H1 (cell line): ENCODE data around the gene LRRC27. TPM values are rescaled to one million over a fixed set of nuclear protein-coding genes. Genes with fewer than 3 reads are reported as not detected.

Source experiments
- CTCF ChIA-PET: fragments of 300-600 bp; sonication (Branson Sonifier 250); formaldehyde crosslinking; loops from one replicate; lab custom pipeline; 2021; ENCODE audit not compliant: partially characterized antibody; lab: Charles Lee
- POLR2A ChIA-PET: fragments of 300-600 bp; sonication (Branson Sonifier 250); formaldehyde crosslinking; loops from one replicate; lab custom pipeline; 2021; ENCODE audit warnings: inconsistent platforms; ENCODE audit not compliant: partially characterized antibody; lab: Charles Lee
- DNase-seq, 2 experiments: peaks; one replicate each; pipeline versions ENCODE4 v3.0.0 to v3.0.0-alpha.2; 2010 to 2022; ENCODE audit warnings: low spot score in 2 of 2, low read depth in 1 of 2, mixed read lengths in 1 of 2
- FAIRE-seq: peaks from 2 replicates; lab custom pipeline; 2011; peaks lifted over from hg19 to GRCh38; lab: Jason Lieb, UNC
- H2AFZ ChIP-seq: 2 replicates; pipeline ENCODE4 v1.8.1; 2012; ENCODE audit warnings: low read length, inconsistent platforms
- H2AK5ac ChIP-seq: 2 replicates; pipeline ENCODE4 v1.6.1; 2013; ENCODE audit warnings: low read depth, low read length
- H2BK120ac ChIP-seq: replicated peaks from 2 replicates; pipeline ENCODE3; 2013; ENCODE audit warnings: low read depth, low read length, inconsistent platforms
- H2BK12ac ChIP-seq: 2 replicates; pipeline ENCODE4 v1.6.1; 2013; ENCODE audit warnings: low read depth, low read length
- H2BK15ac ChIP-seq: 2 replicates; pipeline ENCODE4 v1.6.1; 2013; ENCODE audit warnings: low read length
- H2BK20ac ChIP-seq: 2 replicates; pipeline ENCODE4 v1.6.1; 2013; ENCODE audit warnings: low read length
- H2BK5ac ChIP-seq: 2 replicates; pipeline ENCODE4 v1.6.1; 2013; ENCODE audit warnings: low read depth, low read length
- H3K14ac ChIP-seq: 2 replicates; pipeline ENCODE4 v1.6.1; 2013; ENCODE audit warnings: inconsistent platforms; ENCODE audit not compliant: insufficient read length
- H3K18ac ChIP-seq: 2 replicates; pipeline ENCODE4 v1.6.1; 2013; ENCODE audit warnings: low read length; ENCODE audit errors: extremely low read depth
- H3K23ac ChIP-seq: 2 replicates; pipeline ENCODE4 v1.6.1; 2013; ENCODE audit warnings: inconsistent platforms; ENCODE audit not compliant: insufficient read length
- H3K23me2 ChIP-seq: 2 replicates; pipeline ENCODE4 v1.6.1; 2013; ENCODE audit warnings: low read depth, low read length
- H3K27ac ChIP-seq: 2 replicates; pipeline ENCODE4 v1.6.1; 2011; ENCODE audit warnings: low read depth, low read length, inconsistent platforms
- H3K27me3 ChIP-seq, 4 experiments: replicated peaks in 1 of 4; 1 replicate in 1 of 4; 2 replicates in 3 of 4; pipeline versions ENCODE4 v1.6.1 to v1.8.1; 2011 to 2013; ENCODE audit warnings: low read length in 3 of 4, mild to moderate bottlenecking in 3 of 4, inconsistent platforms in 2 of 4, mixed read lengths in 2 of 4, moderate library complexity in 1 of 4; ENCODE audit not compliant: control insufficient read depth in 3 of 4, insufficient read depth in 3 of 4; ENCODE audit errors: extremely low read depth in 1 of 4
- H3K36me3 ChIP-seq, 4 experiments: 2 replicates each; pipeline versions ENCODE4 v1.6.1 to v1.8.1; 2011 to 2013; ENCODE audit warnings: mild to moderate bottlenecking in 4 of 4, low read length in 3 of 4, moderate library complexity in 2 of 4, control low read depth in 1 of 4, inconsistent platforms in 1 of 4; ENCODE audit not compliant: insufficient read depth in 4 of 4, control insufficient read depth in 2 of 4
- H3K4ac ChIP-seq: replicated peaks from 2 replicates; pipeline ENCODE3; 2013; ENCODE audit warnings: low read length, low read depth, mixed read lengths, inconsistent platforms; ENCODE audit not compliant: insufficient read length
- H3K4me1 ChIP-seq, 4 experiments: replicated peaks in 1 of 4; 1 replicate in 1 of 4; 2 replicates in 3 of 4; pipeline versions ENCODE4 v1.6.1 to v1.8.1; 2011 to 2013; ENCODE audit warnings: low read length in 3 of 4, inconsistent platforms in 2 of 4, mixed read lengths in 1 of 4; ENCODE audit not compliant: insufficient read depth in 4 of 4, control insufficient read depth in 3 of 4
- H3K4me2 ChIP-seq, 2 experiments: 2 replicates each; pipeline versions ENCODE4 v1.6.1 to v1.8.1; 2011 to 2013; ENCODE audit warnings: low read depth in 2 of 2, low read length in 2 of 2, control low read depth in 1 of 2, inconsistent platforms in 1 of 2, mild to moderate bottlenecking in 1 of 2; ENCODE audit not compliant: insufficient read depth in 1 of 2
- H3K4me3 ChIP-seq, 4 experiments: fragments of 200-600, 300-600 bp in 1 of 4; sonication (generic), shearing (Covaris generic), sonication (Bioruptor Twin) in 1 of 4; 2 replicates each; pipeline versions ENCODE4 v1.5.1 to v1.8.1; 2011 to 2016; ENCODE audit warnings: low read length in 4 of 4, low read depth in 3 of 4, control low read depth in 2 of 4, inconsistent platforms in 2 of 4, mild to moderate bottlenecking in 2 of 4, mixed read lengths in 1 of 4, moderate library complexity in 1 of 4; ENCODE audit not compliant: insufficient read depth in 2 of 4; ENCODE audit errors: extremely low read depth in 1 of 4
- H3K56ac ChIP-seq: replicated peaks from 2 replicates; pipeline ENCODE3; 2013; ENCODE audit warnings: low read depth, mild to moderate bottlenecking, mixed read lengths, low read length, inconsistent platforms; ENCODE audit not compliant: insufficient read length
- H3K79me1 ChIP-seq: 2 replicates; pipeline ENCODE4 v1.6.1; 2013; ENCODE audit warnings: low read depth, low read length, control low read depth
- H3K79me2 ChIP-seq, 2 experiments: 2 replicates each; pipeline versions ENCODE4 v1.6.1 to v1.8.1; 2012 to 2013; ENCODE audit warnings: low read length in 2 of 2, mild to moderate bottlenecking in 2 of 2, inconsistent platforms in 1 of 2; ENCODE audit not compliant: insufficient read depth in 2 of 2, control insufficient read depth in 1 of 2
- H3K9ac ChIP-seq, 4 experiments: replicated peaks in 1 of 4; 1 replicate in 1 of 4; 2 replicates in 3 of 4; pipeline versions ENCODE4 v1.6.1 to v1.8.1; 2011 to 2013; ENCODE audit warnings: low read depth in 3 of 4, low read length in 3 of 4, control low read depth in 2 of 4, mild to moderate bottlenecking in 2 of 4, moderate library complexity in 2 of 4, inconsistent platforms in 1 of 4; ENCODE audit errors: extremely low read depth in 1 of 4
- H3K9me3 ChIP-seq, 2 experiments: 2 replicates each; pipeline versions ENCODE4 v1.6.1 to v1.8.1; 2012 to 2013; ENCODE audit warnings: mild to moderate bottlenecking in 2 of 2, moderate library complexity in 2 of 2, control low read depth in 1 of 2, inconsistent platforms in 1 of 2, low read depth in 1 of 2, low read length in 1 of 2, mixed read lengths in 1 of 2; ENCODE audit not compliant: insufficient read depth in 2 of 2
- H4K20me1 ChIP-seq, 2 experiments: replicated peaks in 1 of 2; 2 replicates each; pipeline versions ENCODE3 to v1.8.1; 2011 to 2013; ENCODE audit warnings: inconsistent platforms in 2 of 2, low read length in 2 of 2, mild to moderate bottlenecking in 1 of 2; ENCODE audit not compliant: insufficient read depth in 2 of 2, control insufficient read depth in 1 of 2
- H4K5ac ChIP-seq: 2 replicates; pipeline ENCODE4 v1.6.1; 2013; ENCODE audit warnings: low read length, low read depth, mixed read lengths, inconsistent platforms; ENCODE audit not compliant: insufficient read length
- H4K8ac ChIP-seq: 2 replicates; pipeline ENCODE4 v1.8.0; 2013; ENCODE audit warnings: mild to moderate bottlenecking, moderate library complexity, low read length, inconsistent platforms; ENCODE audit not compliant: insufficient read depth; ENCODE audit errors: extremely low read depth
- H4K91ac ChIP-seq: replicated peaks from 2 replicates; pipeline ENCODE3; 2013; ENCODE audit warnings: low read length, mixed read lengths, inconsistent platforms; ENCODE audit not compliant: insufficient read length
- CEBPB ChIP-seq: IDR thresholded peaks from 2 replicates; pipeline ENCODE4 v1.6.1; 2012; ENCODE audit warnings: low read depth, low read length
- CREB1 ChIP-seq: IDR thresholded peaks from 2 replicates; pipeline ENCODE4 v1.6.1; 2012; ENCODE audit warnings: inconsistent platforms
- CTCF ChIP-seq, 3 experiments: IDR thresholded peaks; 1 replicate in 2 of 3; 2 replicates in 1 of 3; pipeline versions ENCODE4 v1.5.1 to v1.6.1; 2011; ENCODE audit warnings: low read length in 3 of 3, mild to moderate bottlenecking in 3 of 3, inconsistent platforms in 2 of 3, low read depth in 1 of 3, moderate library complexity in 1 of 3; ENCODE audit not compliant: insufficient read depth in 1 of 3; ENCODE audit errors: control extremely low read depth in 1 of 3
- MAX ChIP-seq: IDR thresholded peaks from 2 replicates; pipeline ENCODE4 v1.6.1; 2012; ENCODE audit warnings: inconsistent platforms
- NANOG ChIP-seq: IDR thresholded peaks from 2 replicates; pipeline ENCODE4 v1.6.1; 2011; ENCODE audit warnings: low read length, low read depth, mild to moderate bottlenecking, inconsistent platforms; ENCODE audit not compliant: insufficient read depth, poor library complexity, severe bottlenecking
- SRF ChIP-seq: IDR thresholded peaks from 2 replicates; pipeline ENCODE4 v1.6.1; 2011; ENCODE audit warnings: mild to moderate bottlenecking, low read depth, low read length, moderate library complexity
- WGBS, 2 experiments: shearing (Covaris generic) in 1 of 2; methylation state at CpG; one replicate each; pipeline versions ENCODE4 v1.1.6 to v1.1.7; 2013 to 2015; ENCODE audit warnings: low lambda C conversion rate in 2 of 2, mixed read lengths in 2 of 2, inconsistent platforms in 1 of 2, low coverage in 1 of 2, missing lambda C conversion rate in 1 of 2; ENCODE audit not compliant: insufficient replicate concordance in 2 of 2, insufficient coverage in 1 of 2, insufficient read length in 1 of 2; ENCODE audit errors: extremely low coverage in 1 of 2, missing lambda C conversion rate in 1 of 2; 5-methylcytosine and 5-hydroxymethylcytosine counted together
- polyA plus RNA-seq, 7 experiments: library from polyadenylated mRNA; depleted of rRNA in 3 of 7; stranded (reverse) in 5 of 7; unstranded in 2 of 7; fragments of >200 nt in 5 of 7; fragments of 200-250 nt in 2 of 7; gene quantifications; 1 replicate in 5 of 7; 2 replicates in 1 of 7; 4 replicates in 1 of 7; pipeline versions ENCODE4 v1.2.1 to v1.2.3, GENCODE V29; 2011 to 2013; ENCODE audit warnings: missing spikeins in 2 of 7, mixed read lengths in 2 of 7
- total RNA-seq: library from RNA; stranded (reverse); fragmentation: NEBNext Ultra II Directional; extraction: Animal tissue kit (Norgen Biotek cat#: 25700); gene quantifications from 2 replicates; pipeline ENCODE4 v1.2.1, GENCODE V29; 2021

LRRC27 gene
- total and polyA plus RNA-seq, 2 of the 8 experiments (the other 6 are each of a cell fraction or from before 2014, with no cell fraction given) = 1.2 to 3.8 TPM

- Histone ChIP-seq H4K8ac (no peak overlapping the region), H4K5ac (no peak overlapping the region), H4K20me1 (no peaks in the 10 kb centered on the region), H2AK5ac (no peak overlapping the region), H3K79me1 (no peaks in the 10 kb centered on the region), H3K56ac (no peak overlapping the region), H3K4ac (no peak overlapping the region), H3K36me3 (no peaks in the 10 kb centered on the region), H2BK15ac (no peak overlapping the region), H3K18ac (no peak overlapping the region), H3K9me3 (no peaks in the 10 kb centered on the region), H3K23ac (no peak overlapping the region), H3K27me3 (peaks cover 0 to 2% (median 1%) of the 10 kb centered on the region in 4 experiments; a peak in 1 of 7 replicates), H4K91ac (no peak overlapping the region), H2AFZ (no peak overlapping the region), H3K14ac (no peak overlapping the region), H2BK20ac (no peak overlapping the region), H3K9ac (no peak overlapping the region), H3K4me1 (0 out of 7 replicates have a peak, but pooled peaks cover 0 to 3% (median 0%) of the 10 kb centered on the region in 4 experiments), H3K23me2 (no peaks in the 10 kb centered on the region), H2BK120ac (no peak overlapping the region), H2BK12ac (no peak overlapping the region), H2BK5ac (no peak overlapping the region), H3K27ac (no peak overlapping the region), H3K79me2 (no peaks in the 10 kb centered on the region), H3K4me2 (no peak overlapping the region; a peak in 1 of 4 replicates), H3K4me3 (no peak overlapping the region)
- no peak for FAIRE-seq
- WGBS, 2 experiments = 75% methylated on average over 23 of the region's 25 CpGs; no CpG with 5 or more reads in 1 of the 2 experiments
- DNase-seq = no peak
- ChIA-PET POLR2A (no interaction called here), CTCF (interaction anchor here (0.8 to 5.0 kb wide), 21 partner anchors 9 to 170 kb away, joined by 3 to 54 read pairs (median 4); partner anchors contain the start of gene LRRC27)
- TF ChIP-seq NANOG (no peak), MAX (peak; percentile 49; the same call in 1 of the 2 replicates), CEBPB (no peak), SRF (no peak), CREB1 (no peak), CTCF (IDR thresholded peaks at IDR 0.05; ENCODE audit: control extremely low read depth in 1 of 3, insufficient read depth in 1 of 3, low read depth in 1 of 3, low read length in 3 of 3) (peak in 1 of 3 experiments; percentile 17; a peak in 1 of 4 replicates)
Observed at GRCh38 chr10:132351611-132352010, 19.6 kb downstream of the LRRC27 start.
